ENCODE results near the gene CDK3.
"Not testable (repeated sequence)": the region's sequence is repeated elsewhere in the genome, so short reads cannot be mapped to it uniquely, and the experiment has no call there.

Gene CDK3

DNA sequence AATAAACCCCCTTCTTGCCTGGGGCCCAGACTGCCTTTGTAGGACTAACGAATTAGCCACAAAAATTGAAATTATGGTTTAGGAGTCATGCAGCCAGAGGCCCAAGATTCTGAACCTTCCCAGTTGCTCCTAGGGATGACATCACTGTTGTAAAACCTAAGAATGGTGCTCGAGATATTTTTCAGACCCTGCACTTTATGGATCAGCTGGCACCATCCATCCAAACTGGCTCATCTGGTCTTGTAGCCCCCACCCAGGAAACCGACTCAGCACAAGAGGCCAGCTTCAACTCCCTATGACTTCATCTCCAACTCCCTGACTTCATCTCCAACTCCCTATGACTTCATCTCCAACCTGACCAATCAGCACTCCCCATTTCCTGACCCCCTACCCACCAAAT lies 37.4 kb downstream of the CDK3 start:
- DNase-seq (ENCODE audit: low read depth, low spot score), result no peak

DNA sequence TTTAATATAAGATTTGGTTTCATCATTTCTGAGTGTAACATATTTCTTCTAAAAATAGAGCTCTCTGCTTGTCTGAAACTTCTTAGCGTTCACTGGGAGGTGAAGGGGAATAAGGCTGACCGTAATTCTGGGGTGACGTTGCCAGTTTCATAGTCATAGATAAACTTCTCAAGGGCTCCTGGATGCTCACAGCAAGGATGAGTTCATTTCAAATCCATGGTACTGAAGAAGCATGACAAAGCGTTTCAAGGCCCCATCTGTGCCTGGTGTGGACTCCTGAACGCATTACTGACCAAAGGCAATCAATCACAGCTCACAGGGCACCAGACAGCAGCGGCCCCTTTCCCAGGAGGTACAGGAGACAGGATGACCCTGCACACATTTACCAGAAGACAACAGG lies 38.5 kb downstream of the CDK3 start:
- DNase-seq (ENCODE audit: low read depth, low spot score), result peak; percentile 35

DNA sequence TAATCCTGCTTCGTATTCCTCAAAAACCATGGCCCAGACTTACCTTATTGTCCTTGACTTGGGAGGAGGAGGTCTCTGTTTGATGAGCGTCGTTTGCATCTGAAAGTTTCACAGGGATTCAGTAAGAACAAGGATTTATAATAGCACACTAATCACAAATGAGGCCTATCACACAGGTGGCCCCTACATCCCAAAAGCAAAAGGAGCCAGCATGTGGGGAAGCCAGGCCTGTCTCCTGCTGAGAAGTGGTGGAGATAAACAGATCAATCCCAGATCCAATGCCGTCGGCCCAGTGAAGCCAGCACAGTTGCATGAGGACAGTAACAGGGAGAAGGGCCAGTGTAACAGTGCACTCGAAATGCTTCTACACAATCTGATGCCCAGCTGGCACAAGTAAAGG lies 39.7 kb downstream of the CDK3 start:
- no peak for DNase-seq (ENCODE audit: low read depth, low spot score)

DNA sequence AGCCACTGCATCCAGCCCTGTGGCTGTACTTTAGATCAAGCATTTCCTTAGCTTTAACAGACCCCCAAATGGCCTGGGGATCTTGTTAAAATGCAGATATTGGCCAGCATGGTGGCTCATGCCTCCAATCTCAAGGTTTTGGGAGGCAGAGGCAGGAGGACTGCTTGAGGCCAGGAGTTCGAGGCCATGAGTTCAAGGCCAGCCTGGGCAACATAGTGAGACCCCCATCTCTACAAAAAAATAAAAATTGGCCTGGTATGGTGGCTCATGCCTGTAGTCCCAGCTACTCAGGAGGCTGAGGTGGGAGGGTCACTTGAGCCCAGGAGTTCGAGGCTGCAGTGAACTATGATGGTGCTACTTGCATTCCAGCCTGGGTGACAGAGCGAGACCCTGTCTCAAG lies 42.2 kb downstream of the CDK3 start:
- not testable (repeated sequence) for DNase-seq (ENCODE audit: low read depth, low spot score)

DNA sequence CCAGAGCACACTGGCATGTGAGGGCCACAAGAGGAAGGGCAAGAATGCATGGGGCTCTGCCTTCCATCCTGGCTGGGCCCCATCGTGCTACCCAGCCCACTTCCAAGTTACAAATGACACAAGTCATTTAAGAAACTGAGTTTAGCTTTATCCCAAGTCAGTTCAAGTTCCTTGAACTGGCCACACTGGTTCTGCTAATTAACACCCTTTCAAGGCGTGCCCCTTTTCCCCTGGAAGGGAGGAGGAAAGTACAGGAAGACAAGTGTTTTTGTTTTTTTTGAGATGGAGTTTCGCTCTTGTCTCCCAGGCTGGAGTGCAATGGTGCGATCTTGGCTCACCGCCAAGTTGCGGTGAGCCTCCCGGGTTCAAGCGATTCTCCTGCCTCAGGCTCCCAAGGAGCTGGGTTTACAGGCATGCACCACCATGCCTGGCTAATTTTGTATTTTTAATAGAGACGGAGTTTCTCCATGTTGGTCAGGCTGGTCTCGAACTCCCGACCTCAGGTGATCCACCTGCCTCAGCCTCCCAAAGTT lies 43.9 kb downstream of the CDK3 start:
- not testable (repeated sequence) for DNase-seq (ENCODE audit: low read depth, low spot score)

DNA sequence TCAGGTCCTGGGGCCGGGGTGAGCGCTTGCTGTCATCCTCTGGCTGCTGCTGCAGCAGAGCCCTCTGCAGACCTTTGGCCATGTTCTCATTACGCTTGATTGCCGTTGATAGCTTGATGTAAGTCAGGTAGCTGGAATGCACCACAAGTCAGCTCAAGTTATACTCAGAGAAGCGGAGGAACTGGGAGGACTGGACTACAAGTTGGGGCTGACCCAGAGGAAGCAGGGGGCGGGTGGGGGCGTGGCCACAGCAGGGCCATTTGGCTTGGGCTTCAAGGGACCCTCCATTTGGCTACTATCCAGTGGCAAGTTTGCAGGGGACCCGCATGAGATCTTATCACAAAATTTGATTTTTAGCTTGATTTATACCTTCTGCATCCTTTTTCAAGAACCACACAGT lies 45.4 kb downstream of the CDK3 start:
- DNase-seq (ENCODE audit: low read depth, low spot score), result no peak

DNA sequence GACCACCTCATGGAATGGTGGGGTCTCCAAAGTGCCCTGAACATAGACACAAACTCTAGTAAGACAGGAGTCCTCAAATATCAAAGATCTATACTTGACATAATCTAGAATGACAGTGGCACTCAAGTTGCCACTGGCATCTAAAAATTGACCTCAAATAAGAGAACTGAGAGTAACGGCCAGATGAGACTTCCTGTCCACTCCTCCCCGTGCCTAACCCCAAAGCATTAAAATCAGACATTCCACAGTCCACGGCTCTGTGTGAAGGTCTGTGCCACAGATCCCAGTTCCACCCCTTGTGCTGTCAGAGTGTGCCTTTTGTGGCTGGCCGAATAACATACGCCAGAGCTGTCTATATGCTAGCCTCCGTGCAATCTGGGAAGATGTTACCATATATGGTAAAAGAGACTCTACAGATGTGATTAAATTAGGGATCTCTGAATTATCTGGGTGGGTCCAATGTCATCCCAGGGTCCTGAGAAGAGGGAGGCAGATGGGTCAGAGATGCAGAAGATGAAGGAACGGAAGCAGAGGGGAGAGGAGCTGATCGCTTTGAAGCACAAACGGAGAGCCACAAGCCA lies 47.5 kb downstream of the CDK3 start:
- DNase-seq (ENCODE audit: low read depth, low spot score), result no peak

DNA sequence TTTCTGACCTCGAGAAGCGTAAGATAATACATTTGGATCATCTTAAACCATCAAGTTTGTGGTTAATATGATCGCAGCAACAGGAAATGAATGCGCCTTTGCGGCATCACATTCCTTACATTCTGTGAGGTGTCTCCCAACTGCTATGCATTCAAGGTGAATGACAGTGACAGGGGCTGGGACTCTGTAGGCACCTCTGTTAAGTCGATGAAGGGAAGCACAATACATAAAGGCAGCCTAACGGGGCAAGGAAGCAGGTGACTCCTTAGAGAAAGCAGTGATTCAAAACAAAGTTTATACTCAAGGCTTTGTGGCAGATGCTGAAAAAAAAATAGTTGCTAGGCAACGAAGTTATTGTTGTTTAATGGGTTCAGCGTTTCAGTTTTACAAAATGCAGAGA lies 48.1 kb downstream of the CDK3 start:
- no peak for DNase-seq (ENCODE audit: low read depth, low spot score)

DNA sequence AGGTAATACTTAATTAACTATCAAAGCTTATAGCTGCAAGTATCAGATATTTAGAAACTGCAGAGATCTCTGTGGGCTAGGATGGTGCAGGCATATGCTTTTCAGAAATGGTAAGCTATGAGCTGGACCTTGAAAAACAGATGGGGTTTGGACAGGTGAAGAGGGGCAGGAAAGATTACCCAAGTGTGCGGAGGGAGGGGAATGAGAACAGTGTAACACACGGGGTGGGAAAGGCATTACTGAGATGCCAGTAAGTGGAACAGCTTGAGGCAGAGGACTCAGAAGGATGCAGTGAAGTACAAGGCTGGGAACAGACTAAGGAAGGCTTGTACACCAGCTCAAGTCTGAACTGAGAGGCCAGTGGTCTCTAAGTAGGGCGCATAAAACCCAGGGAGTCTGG lies 48.6 kb downstream of the CDK3 start:
- no peak for DNase-seq (ENCODE audit: low read depth, low spot score)

DNA sequence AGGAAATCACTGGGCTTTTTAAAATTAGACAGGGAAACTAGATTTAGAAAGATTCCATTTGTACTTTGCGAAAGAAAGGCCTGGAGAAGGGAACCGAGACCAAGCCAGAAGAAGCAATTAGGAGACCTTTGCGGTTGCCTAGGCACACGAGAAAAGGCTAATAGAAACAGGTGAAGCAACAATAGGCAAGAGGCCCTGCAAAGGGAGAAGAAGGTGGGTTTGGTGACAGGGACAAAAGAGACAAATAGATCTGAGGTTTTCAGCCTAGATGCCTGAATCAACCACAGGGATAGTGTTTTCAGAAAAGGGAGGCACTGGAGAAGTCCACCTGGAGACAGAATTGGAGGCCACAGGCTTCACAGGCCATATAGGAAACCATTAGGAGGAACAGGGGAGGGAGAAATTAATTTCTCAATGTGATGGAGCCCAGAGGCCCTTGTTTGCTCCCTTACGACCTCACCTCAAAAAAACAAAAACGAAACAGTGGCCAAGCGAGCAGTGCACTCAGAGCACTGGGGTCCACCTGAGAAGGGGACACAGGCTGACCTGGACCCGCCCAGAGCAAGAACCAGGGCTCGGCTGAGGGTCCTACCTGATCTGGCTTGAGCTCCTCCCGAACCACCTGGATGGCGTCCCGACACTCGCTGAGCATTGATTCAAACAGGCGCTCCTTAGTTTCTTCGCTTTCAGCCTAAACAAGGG lies 49.3 kb downstream of the CDK3 start:
- no peak for DNase-seq (ENCODE audit: low read depth, low spot score)

DNA sequence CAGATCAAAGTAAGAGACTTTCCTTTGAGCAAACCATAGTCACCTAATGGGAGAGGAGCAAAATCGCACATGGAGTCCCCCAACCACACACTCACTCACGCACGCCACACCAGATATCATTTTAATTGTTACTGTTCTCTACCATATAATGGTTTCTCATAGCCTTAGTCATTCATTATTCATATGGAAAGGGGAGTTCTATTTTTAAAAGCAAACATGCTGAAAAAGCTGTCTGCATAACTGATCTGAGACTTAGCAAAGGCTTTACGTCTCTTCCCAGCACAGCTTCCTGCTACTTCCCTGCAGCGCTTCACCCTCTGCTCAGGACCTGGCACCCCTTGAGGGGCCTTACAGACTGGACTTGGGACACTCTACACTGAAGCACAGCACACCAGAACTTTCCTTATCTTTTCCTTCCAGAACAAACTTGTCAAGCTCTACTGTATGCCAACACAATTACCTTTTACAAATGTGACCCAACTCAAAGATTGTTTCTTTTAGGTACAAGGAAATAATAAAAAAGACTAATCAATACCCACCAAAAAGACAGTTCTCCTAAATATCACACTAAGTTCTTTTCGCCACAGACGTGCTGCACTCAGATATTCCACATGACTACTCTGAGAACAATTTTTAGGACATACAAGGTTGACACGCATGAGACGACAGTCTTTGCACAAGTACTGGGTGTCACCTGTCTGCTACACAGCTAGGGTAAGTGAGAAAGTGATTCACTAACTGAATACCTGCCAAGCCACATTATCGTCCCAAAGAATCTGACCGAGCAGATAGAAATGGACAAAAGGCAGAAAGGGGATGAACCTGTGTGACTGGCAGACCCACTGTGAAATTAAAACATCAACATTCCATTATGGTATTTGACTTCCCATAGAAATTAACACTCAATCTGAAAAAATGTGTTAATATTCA lies 50.1 kb downstream of the CDK3 start:
- no peak for DNase-seq (ENCODE audit: low read depth, low spot score)

DNA sequence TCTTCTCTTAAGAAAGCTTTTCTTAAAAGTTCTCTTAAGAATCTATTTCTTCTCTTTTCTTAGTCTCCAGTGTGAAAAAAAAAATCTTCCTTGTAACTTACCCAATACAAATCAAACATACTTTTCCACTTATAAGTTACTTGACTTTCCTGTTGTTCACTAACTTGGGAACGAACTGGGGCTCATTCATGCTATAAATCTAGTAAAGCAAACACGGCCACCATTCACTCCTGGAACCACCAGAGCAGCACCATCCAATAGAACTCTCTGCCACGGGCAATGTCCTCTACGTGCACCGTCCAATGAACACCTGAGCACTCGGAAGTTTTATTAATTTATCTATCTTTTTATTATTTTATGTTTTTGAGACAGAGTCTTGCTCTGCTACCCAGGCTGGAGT lies 50.9 kb downstream of the CDK3 start:
- no peak for DNase-seq (ENCODE audit: low read depth, low spot score)

DNA sequence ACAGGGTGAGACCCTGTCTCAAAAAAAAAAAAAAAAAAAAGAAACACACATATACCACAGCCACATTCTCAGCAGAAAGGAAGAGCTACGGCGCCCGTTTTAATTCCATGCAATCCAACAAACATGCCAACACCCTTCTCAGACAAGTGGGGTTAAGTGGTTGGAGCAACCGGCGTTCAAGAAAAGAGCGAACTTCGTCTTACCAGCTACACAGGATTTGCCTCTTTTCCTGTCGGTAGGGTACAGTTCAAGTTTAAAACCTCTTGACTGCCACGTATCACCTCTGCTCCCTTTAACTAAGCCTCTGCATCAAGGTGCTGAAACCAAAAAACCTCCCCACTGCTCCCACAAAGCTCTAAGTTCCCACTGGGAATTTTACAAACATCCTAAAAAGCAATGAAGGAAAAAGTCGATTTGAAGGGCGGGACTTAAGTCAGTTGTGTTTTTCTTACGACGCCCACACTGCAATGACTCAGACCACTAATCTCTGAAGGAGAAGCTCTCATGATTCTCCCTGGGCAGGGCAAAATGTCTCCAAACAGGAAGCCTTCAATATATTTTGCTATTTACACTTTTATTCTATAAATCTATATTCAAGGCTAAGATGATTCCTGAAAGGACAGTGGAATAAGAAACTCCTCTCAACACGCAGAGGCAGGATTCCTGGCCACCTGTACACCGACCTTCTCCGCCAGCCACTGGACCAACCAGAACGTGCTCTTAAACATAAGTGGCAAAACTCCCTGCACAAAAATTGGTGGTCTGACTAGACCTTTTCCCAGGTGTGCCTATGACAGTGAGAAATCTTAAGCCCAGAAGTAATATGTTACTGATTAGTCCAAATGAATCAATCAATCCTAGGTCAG lies 52.8 kb downstream of the CDK3 start:
- DNase-seq (ENCODE audit: low read depth, low spot score), result no peak

DNA sequence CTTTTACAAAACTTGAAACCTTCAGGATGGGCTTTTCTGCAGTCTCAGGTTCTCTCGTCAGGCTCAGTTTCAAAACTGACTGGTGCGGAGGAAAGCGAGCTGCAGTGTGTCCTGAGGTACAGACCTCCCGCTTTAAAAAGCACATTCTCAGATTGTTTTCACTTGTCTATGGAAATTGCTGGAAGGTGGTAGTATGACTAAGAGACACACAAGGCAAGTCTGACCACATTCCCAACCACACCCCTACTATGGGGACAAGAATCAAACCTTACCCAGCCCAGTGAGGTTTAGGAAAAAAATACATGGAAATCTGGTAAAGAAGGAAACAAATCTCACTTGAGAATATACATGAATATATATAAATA lies 53.4 kb downstream of the CDK3 start:
- no peak for DNase-seq (ENCODE audit: low read depth, low spot score)
